Measurements from ENCODE around the gene EREG. TPM values are rescaled to one million over a fixed set of nuclear protein-coding genes. Genes with fewer than 3 reads are reported as not detected.

Gene EREG
- total RNA-seq, 6 experiments from 2014 or later = 28.8 to 38.0 (median 32.7) TPM

DNA sequence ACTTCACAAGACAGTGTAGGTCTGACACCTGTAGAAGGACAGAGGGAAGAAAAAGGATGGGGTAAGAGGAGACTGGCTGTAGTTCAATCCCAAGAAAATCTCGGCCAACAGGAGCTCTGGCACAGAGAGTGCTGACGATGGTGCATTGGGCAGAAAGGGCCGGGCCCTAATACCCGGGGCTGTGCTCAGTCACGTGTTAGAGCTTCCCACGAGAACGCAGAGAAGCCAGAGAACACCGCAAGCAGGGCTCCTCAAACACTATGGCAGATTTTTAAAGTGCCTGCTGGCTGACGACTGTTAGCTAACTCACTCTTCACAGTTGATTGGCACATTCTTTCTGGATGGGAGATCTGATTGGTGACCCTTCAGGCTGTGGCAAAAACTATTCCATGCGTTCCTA is 35.5 kb downstream of the EREG start:
- Mint-ChIP-seq H3K9me3 (no peaks in the 10 kb centered on the region; the same call in 1 of the 2 replicates), H3K4me1 (ENCODE audit: low read depth) (peaks cover 14% of the 10 kb centered on the region), H3K4me3 (no peak overlapping the region), H3K36me3 (ENCODE audit: low read depth) (no peaks in the 10 kb centered on the region), H3K27me3 (ENCODE audit: insufficient read depth) (peaks cover 2% of the 10 kb centered on the region), H3K27ac (no peak overlapping the region)
- TF ChIP-seq CTCF (IDR thresholded peaks at IDR 0.05) = no peak
- DNase-seq = no peak

DNA sequence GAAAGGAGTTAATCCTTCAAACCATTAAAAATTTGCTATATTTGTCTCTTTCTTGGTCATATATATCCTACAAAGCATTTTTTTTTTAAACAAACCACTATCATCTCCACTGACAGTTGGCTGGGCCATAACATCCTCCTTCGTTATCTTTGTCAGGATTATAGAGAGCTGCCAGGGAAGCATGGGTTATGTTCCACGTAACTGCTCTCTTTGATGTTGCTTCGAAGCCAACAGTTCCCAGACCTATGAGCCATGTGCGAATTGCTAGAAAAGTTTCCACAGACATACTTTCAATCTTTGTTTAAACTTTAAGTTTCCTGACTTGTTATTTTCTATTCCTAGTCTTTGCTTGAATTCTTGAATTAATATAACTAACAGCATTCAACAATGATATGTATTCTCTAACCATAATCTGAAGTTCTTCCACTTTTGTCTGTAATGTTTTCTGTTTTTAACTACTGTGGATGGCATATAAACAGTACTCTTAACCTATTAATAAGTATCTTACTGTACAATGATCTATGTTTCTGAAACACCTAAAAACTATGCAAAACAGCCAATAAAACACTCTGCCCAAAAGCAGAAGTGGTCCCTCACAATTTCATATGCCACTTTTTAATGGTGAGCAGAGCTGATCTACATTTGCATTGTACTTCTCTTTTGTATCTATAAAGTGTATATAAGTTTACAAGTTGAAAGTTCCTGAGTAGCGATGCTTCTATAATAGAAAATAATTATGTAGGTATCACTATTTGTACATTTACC is 37.9 kb downstream of the EREG start:
- peaks cover 2% of the 10 kb centered on the region for H3K27me3 Mint-ChIP-seq (ENCODE audit: insufficient read depth)
- H3K4me1 Mint-ChIP-seq (ENCODE audit: low read depth) = peaks cover 12% of the 10 kb centered on the region
- H3K36me3 Mint-ChIP-seq (ENCODE audit: low read depth) = no peaks in the 10 kb centered on the region
- no peaks in the 10 kb centered on the region; the same call in 1 of the 2 replicates for H3K9me3 Mint-ChIP-seq
- no peak for DNase-seq
- no peak for TF ChIP-seq CTCF (IDR thresholded peaks at IDR 0.05)
- H3K27ac Mint-ChIP-seq = no peak overlapping the region
- H3K4me3 Mint-ChIP-seq = no peak overlapping the region

GRCh38 chr4:74407891-74408290 is 42.9 kb downstream of the EREG start:
- H3K36me3 Mint-ChIP-seq (ENCODE audit: low read depth) = no peaks in the 10 kb centered on the region

DNA sequence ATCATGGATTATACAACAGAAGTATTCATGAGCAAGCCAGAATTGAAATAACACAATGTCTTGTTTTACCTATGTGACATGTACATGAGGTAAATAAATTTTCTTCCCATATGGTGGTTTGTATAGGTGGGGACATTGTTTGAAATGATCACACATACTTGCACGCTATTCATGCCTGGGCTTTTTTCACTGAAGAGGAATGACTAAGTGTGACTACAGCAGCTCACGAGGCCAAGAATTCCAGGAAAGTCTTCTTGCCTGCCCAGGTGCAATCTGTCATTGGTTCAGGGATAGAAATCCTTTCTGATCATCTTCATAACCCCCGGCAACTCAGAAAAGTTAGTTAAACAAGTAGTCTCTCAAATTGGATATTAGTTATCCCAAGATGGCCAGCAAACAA is 43.7 kb downstream of the EREG start:
- DNase-seq = peak; percentile 36
- H3K27me3 Mint-ChIP-seq (ENCODE audit: insufficient read depth) = no peaks in the 10 kb centered on the region
- H3K4me1 Mint-ChIP-seq (ENCODE audit: low read depth) = peaks cover 33% of the 10 kb centered on the region
- H3K36me3 Mint-ChIP-seq (ENCODE audit: low read depth) = no peaks in the 10 kb centered on the region
- no peaks in the 10 kb centered on the region for H3K9me3 Mint-ChIP-seq
- no peak for TF ChIP-seq CTCF (IDR thresholded peaks at IDR 0.05)
- H3K4me3 Mint-ChIP-seq = no peak overlapping the region
- peak overlapping the region; percentile 47; the same call in 1 of the 2 replicates for H3K27ac Mint-ChIP-seq

More at GRCh38 chr4:74407891-74408290, 42.9 kb downstream of the EREG start:
- Mint-ChIP-seq H3K27ac (no peak overlapping the region), H3K4me3 (no peak overlapping the region), H3K27me3 (ENCODE audit: insufficient read depth) (no peaks in the 10 kb centered on the region), H3K9me3 (no peaks in the 10 kb centered on the region), H3K4me1 (ENCODE audit: low read depth) (peaks cover 33% of the 10 kb centered on the region)
- no peak for TF ChIP-seq CTCF (IDR thresholded peaks at IDR 0.05)
- no peak for DNase-seq

DNA sequence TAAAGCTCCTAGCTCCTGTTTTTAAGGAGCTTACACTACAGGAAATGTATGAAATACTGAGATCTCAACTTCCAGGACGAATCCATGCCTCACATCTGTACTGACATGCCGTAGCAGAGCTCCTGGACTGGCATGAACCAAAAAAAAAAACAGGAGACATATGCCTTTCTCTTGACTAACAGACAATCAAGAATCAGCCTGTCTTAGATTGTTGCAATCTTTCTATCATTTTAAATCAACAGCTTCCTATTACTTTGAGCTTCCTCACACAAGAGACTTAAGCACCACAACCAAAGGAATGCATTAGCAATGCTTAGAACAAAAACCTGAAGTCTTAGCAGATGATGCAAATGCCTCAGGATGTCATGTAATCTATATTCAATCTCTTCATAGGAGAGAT is 45.3 kb downstream of the EREG start:
- Mint-ChIP-seq H3K9me3 (no peaks in the 10 kb centered on the region), H3K4me1 (ENCODE audit: low read depth) (peaks cover 33% of the 10 kb centered on the region), H3K36me3 (ENCODE audit: low read depth) (no peaks in the 10 kb centered on the region), H3K27ac (peak overlapping the region; percentile 60; the same call in 1 of the 2 replicates), H3K27me3 (ENCODE audit: insufficient read depth) (no peaks in the 10 kb centered on the region), H3K4me3 (no peak overlapping the region)
- no peak for TF ChIP-seq CTCF (IDR thresholded peaks at IDR 0.05)
- peak; percentile 24 for DNase-seq
